HG03196 (cell line): ENCODE measurements around the gene PARD3.

Experiments used
- ATAC-seq: cut with Tn5 transposase; IDR thresholded peaks from one replicate; pipeline ENCODE4 v1.9.1; 2021; ENCODE audit not compliant: unreplicated experiment

PARD3 gene

GRCh38 chr10:34207343-34207742 is 607.8 kb downstream of the PARD3 start:
- ATAC-seq: no peak

- no peak for ATAC-seq
Observed at GRCh38 chr10:34206935-34207268, 608.2 kb downstream of the PARD3 start.

GRCh38 chr10:34206078-34206934 is 608.8 kb downstream of the PARD3 start:
- ATAC-seq: no peak

- ATAC-seq: no peak
Observed at GRCh38 chr10:34205452-34205851, 609.6 kb downstream of the PARD3 start.

- ATAC-seq: no peak
Observed at GRCh38 chr10:34203966-34204630, 611.0 kb downstream of the PARD3 start.

GRCh38 chr10:34200355-34200901 is 614.7 kb downstream of the PARD3 start:
- no peak for ATAC-seq

- ATAC-seq: no peak
Observed at GRCh38 chr10:34198953-34199352, 616.1 kb downstream of the PARD3 start.

- no peak for ATAC-seq
Observed at GRCh38 chr10:34196058-34196433, 619.0 kb downstream of the PARD3 start.

- no peak for ATAC-seq
Observed at GRCh38 chr10:34195364-34196057, 619.6 kb downstream of the PARD3 start.

GRCh38 chr10:34193931-34194626 is 621.0 kb downstream of the PARD3 start:
- ATAC-seq: no peak

GRCh38 chr10:34192646-34193045 is 622.5 kb downstream of the PARD3 start:
- ATAC-seq: no peak

GRCh38 chr10:34191406-34191805 is 623.7 kb downstream of the PARD3 start:
- ATAC-seq: no peak

- ATAC-seq: no peak
Observed at GRCh38 chr10:34190580-34190979, 624.5 kb downstream of the PARD3 start.

- no peak for ATAC-seq
Observed at GRCh38 chr10:34189830-34190229, 625.3 kb downstream of the PARD3 start.

- ATAC-seq: no peak
Observed at GRCh38 chr10:34188221-34188620, 626.9 kb downstream of the PARD3 start.

- no peak for ATAC-seq
Observed at GRCh38 chr10:34187201-34187600, 627.9 kb downstream of the PARD3 start.

- ATAC-seq: no peak
Observed at GRCh38 chr10:34186745-34187144, 628.4 kb downstream of the PARD3 start.

GRCh38 chr10:34185998-34186397 is 629.1 kb downstream of the PARD3 start:
- no peak for ATAC-seq

GRCh38 chr10:34184939-34185386 is 630.1 kb downstream of the PARD3 start:
- ATAC-seq: no peak

- no peak for ATAC-seq
Observed at GRCh38 chr10:34184397-34184796, 630.7 kb downstream of the PARD3 start.
